ENCODE measurements around the gene RALGAPA2. TPM values are rescaled to one million over a fixed set of nuclear protein-coding genes. Genes with fewer than 3 reads are reported as not detected.

RALGAPA2 gene
- total RNA-seq, 1 experiment from 2014 or later = 10.8 TPM

DNA sequence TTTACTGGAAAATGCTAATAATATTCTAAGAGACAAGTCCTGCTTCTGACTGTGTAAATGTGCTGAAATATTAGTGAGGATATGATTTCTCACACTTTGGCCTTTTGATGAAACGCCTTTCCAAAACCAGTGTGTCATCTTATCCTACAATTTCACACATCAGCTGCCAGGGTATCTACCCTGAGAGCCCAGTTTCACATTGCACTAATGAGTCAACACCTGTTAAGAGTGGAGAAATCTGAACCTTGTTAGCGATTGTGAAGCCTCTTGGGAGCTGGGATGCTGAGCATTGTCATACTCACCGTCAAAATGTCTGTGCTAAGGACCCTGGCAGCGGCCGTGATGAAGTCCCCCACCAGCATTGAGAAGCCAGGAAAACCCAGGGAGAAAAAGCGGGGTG is 166.0 kb downstream of the RALGAPA2 start:
- TF ChIP-seq YY1 (IDR thresholded peaks at IDR 0.05; ENCODE audit: extremely low read depth, insufficient replicate concordance, low read depth, low read length) = no peak
- no peak for TF ChIP-seq CTCF (IDR thresholded peaks at IDR 0.05 in 2 of 3, conservative IDR thresholded peaks at IDR 0.05 in 1 of 3; ENCODE audit: borderline replicate concordance in 1 of 3, insufficient read depth in 1 of 3, low read depth in 2 of 3, low read length in 2 of 3)
- TF ChIP-seq, protein P1, sequence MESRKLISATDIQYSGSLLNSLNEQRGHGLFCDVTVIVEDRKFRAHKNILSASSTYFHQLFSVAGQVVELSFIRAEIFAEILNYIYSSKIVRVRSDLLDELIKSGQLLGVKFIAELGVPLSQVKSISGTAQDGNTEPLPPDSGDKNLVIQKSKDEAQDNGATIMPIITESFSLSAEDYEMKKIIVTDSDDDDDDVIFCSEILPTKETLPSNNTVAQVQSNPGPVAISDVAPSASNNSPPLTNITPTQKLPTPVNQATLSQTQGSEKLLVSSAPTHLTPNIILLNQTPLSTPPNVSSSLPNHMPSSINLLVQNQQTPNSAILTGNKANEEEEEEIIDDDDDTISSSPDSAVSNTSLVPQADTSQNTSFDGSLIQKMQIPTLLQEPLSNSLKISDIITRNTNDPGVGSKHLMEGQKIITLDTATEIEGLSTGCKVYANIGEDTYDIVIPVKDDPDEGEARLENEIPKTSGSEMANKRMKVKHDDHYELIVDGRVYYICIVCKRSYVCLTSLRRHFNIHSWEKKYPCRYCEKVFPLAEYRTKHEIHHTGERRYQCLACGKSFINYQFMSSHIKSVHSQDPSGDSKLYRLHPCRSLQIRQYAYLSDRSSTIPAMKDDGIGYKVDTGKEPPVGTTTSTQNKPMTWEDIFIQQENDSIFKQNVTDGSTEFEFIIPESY (IDR thresholded peaks at IDR 0.05; ENCODE audit: extremely low read depth, insufficient replicate concordance, low read length) = no peak
- no peak for TF ChIP-seq CEBPB (IDR thresholded peaks at IDR 0.05; ENCODE audit: low read depth)
- no peak for TF ChIP-seq POLR2A (IDR thresholded peaks at IDR 0.05; ENCODE audit: borderline replicate concordance, extremely low read depth, insufficient read depth, insufficient read length)
- TF ChIP-seq TCF7L2 (IDR thresholded peaks at IDR 0.05; ENCODE audit: borderline replicate concordance, extremely low read depth, insufficient read depth, insufficient read length) = no peak
- TF ChIP-seq EZH2phosphoT487 (IDR thresholded peaks at IDR 0.05; ENCODE audit: borderline replicate concordance) = no peak
- no peak for TF ChIP-seq REST (IDR thresholded peaks at IDR 0.05; ENCODE audit: low read depth)
- no peak for TF ChIP-seq FOSL1 (IDR thresholded peaks at IDR 0.05; ENCODE audit: low read depth)
- no peak for TF ChIP-seq SIN3A (IDR thresholded peaks at IDR 0.05; ENCODE audit: low read depth)
- no peak for TF ChIP-seq JUND (IDR thresholded peaks at IDR 0.05)
- no peak for TF ChIP-seq CBX3 (IDR thresholded peaks at IDR 0.05; ENCODE audit: low read depth)
- TF ChIP-seq, protein P2, sequence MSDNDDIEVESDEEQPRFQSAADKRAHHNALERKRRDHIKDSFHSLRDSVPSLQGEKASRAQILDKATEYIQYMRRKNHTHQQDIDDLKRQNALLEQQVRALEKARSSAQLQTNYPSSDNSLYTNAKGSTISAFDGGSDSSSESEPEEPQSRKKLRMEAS (IDR thresholded peaks at IDR 0.05) = no peak
- no peak for TF ChIP-seq EZH2 (IDR thresholded peaks at IDR 0.05)
- no peak for TF ChIP-seq SP1 (IDR thresholded peaks at IDR 0.05; ENCODE audit: low read depth)
- no peak for TF ChIP-seq ZFX (IDR thresholded peaks at IDR 0.05)
- no TSS peak for BruUV-seq (replicated peaks)
- Histone ChIP-seq H3K9me2 (ENCODE audit: insufficient read depth) (no peaks in the 10 kb centered on the region), H3K4me1 (ENCODE audit: control insufficient read depth in 1 of 2, insufficient read depth in 2 of 2, low read length in 2 of 2) (peaks cover 21 to 24% of the 10 kb centered on the region in 2 experiments), H3K9ac (ENCODE audit: low read length) (no peak overlapping the region), H3K9me3 (ENCODE audit: control insufficient read depth in 1 of 2, insufficient read depth in 1 of 2, low read depth in 1 of 2, low read length in 2 of 2) (no peaks in the 10 kb centered on the region), H3K4me3 (replicated peaks in 1 of 2; ENCODE audit: low read depth in 1 of 2, low read length in 2 of 2) (no peak overlapping the region), H3K36me3 (ENCODE audit: control insufficient read depth in 1 of 2, insufficient read depth in 2 of 2, low read length in 2 of 2) (no peaks in the 10 kb centered on the region), H3K27ac (ENCODE audit: low read depth, low read length) (no peak overlapping the region), H3K79me2 (ENCODE audit: insufficient read depth, low read length) (no peaks in the 10 kb centered on the region), H3K4me2 (ENCODE audit: low read length) (no peak overlapping the region), H4K20me1 (ENCODE audit: insufficient read depth) (no peaks in the 10 kb centered on the region), H2AFZ (ENCODE audit: low read depth, low read length, poor library complexity, severe bottlenecking) (no peak overlapping the region), H3K27me3 (ENCODE audit: insufficient read depth, low read length) (no peaks in the 10 kb centered on the region)
- ChIA-PET CTCF (no interaction called here), POLR2A (no interaction called here), RAD21 (ENCODE audit: low non-redundant PET in 1 of 2, low total read pairs in 2 of 2, uncharacterized antibody in 2 of 2, unreplicated experiment in 2 of 2) (no interaction called here)
- intact Hi-C loops (cut with micrococcal nuclease) = no loop called here
- ATAC-seq (no peak), DNase-seq (ENCODE audit: low read depth, low spot score) (no peak)

All from HCT116 (cell line).